Midbrain (tissue), 1 donor: ENCODE measurements around the gene PLCB4.

ENCODE experiments used
- DNase-seq: peaks from one replicate; lab custom pipeline; 2025; lab: John Stamatoyannopoulos, UW

The PLCB4 gene

GRCh38 chr20:9453201-9453600, 384.3 kb downstream of the PLCB4 start:
- no peak for DNase-seq

GRCh38 chr20:9454791-9455190, 385.9 kb downstream of the PLCB4 start:
- no peak for DNase-seq

- no peak for DNase-seq
These were observed 388.2 kb downstream of the PLCB4 start for GRCh38 chr20:9457136-9457535.

GRCh38 chr20:9458138-9458796, 389.4 kb downstream of the PLCB4 start:
- DNase-seq, result no peak

- no peak for DNase-seq
These were observed 391.6 kb downstream of the PLCB4 start for GRCh38 chr20:9460518-9460917.

GRCh38 chr20:9467995-9468394, 399.1 kb downstream of the PLCB4 start:
- DNase-seq, result peak; percentile 26

- DNase-seq, result no peak
These were observed 406.0 kb downstream of the PLCB4 start for GRCh38 chr20:9474835-9475415.

GRCh38 chr20:9475456-9475855, 406.6 kb downstream of the PLCB4 start:
- no peak for DNase-seq

GRCh38 chr20:9476174-9476573, 407.3 kb downstream of the PLCB4 start:
- no peak for DNase-seq

GRCh38 chr20:9476637-9477036, 407.8 kb downstream of the PLCB4 start:
- DNase-seq, result no peak

- no peak for DNase-seq
These were observed 409.9 kb downstream of the PLCB4 start for GRCh38 chr20:9478771-9479170.

- DNase-seq, result no peak
These were observed 411.2 kb downstream of the PLCB4 start for GRCh38 chr20:9480066-9480465.

GRCh38 chr20:9482180-9482579, 413.3 kb downstream of the PLCB4 start:
- peak; percentile 9 for DNase-seq

- DNase-seq, result no peak
These were observed 414.2 kb downstream of the PLCB4 start for GRCh38 chr20:9483131-9483530.

GRCh38 chr20:9485614-9486340, 416.9 kb downstream of the PLCB4 start:
- no peak for DNase-seq

- no peak for DNase-seq
These were observed 418.3 kb downstream of the PLCB4 start for GRCh38 chr20:9487231-9487630.

GRCh38 chr20:9488063-9488462, 419.2 kb downstream of the PLCB4 start:
- DNase-seq, result peak; percentile 76

GRCh38 chr20:9490161-9490560, 421.3 kb downstream of the PLCB4 start:
- DNase-seq, result no peak

- no peak for DNase-seq
These were observed 421.7 kb downstream of the PLCB4 start for GRCh38 chr20:9490631-9491030.

GRCh38 chr20:9491324-9491723, 422.4 kb downstream of the PLCB4 start:
- no peak for DNase-seq

- no peak for DNase-seq
These were observed 423.2 kb downstream of the PLCB4 start for GRCh38 chr20:9492067-9492466.

GRCh38 chr20:9493803-9494202, 424.9 kb downstream of the PLCB4 start:
- DNase-seq, result no peak

- DNase-seq, result no peak
These were observed 426.8 kb downstream of the PLCB4 start for GRCh38 chr20:9495701-9496100.
